GM21367 (cell line): ENCODE measurements around the gene NRAS.

Source experiments
- ATAC-seq: cut with Tn5 transposase; IDR thresholded peaks from one replicate; pipeline ENCODE4 v1.9.1; 2021; ENCODE audit not compliant: unreplicated experiment

NRAS gene

DNA sequence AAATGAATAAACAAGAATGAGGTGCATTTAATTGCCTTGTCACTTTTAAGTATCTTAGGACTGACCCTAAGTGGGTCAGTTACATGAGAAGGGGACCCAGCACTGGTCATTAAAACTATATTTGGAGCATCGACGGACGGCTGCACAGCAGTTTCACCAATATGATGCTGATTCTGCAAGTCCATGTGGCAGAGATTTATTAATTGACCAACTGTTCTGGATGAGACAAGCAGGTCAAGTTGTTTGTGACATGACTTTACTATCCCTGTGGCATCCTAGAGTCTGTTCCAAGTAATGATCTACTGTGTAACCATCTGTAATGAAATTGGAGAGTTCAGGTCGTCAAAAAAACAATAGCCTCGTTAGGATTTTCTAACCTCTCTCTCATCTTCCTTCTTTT lies 30.7 kb downstream of the NRAS start:
- no peak for ATAC-seq

DNA sequence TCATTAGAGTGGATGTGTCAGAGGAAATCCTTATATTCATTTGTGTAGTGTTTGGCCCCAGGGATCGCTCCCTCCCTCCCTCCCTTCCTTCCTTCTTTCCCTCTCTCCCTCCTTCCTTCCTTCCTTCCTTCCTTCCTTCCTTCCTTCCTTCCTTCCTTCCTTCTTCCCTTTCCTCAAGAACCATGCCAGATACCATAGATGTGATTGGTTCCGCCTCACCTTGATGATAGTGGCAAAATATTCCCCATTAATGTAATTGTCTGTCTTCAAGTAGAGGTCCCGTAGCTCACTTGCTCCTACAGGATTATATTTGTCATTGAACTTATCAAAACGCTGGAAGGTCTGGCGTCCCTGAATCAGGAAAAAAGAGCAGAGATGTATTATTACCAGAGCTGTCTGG lies 38.9 kb downstream of the NRAS start:
- no peak for ATAC-seq

DNA sequence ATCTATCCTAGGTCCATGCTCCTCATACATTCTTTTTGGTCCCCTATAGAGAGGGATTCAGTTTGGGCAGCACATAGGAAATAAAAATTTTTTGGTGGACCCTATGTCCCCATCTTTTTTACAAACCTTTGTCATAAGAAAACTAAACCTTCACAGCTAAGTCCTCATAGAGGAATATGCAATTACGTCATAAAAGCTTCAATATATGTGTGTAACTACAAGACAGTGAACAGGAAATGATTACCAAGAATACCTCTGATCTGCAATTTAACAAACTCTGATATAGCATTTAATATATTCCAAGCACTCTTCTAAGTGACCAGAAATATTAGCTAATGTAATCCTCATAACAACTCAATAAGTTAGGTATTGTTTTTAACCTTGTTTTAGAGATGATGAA lies 40.5 kb downstream of the NRAS start:
- ATAC-seq = no peak

DNA sequence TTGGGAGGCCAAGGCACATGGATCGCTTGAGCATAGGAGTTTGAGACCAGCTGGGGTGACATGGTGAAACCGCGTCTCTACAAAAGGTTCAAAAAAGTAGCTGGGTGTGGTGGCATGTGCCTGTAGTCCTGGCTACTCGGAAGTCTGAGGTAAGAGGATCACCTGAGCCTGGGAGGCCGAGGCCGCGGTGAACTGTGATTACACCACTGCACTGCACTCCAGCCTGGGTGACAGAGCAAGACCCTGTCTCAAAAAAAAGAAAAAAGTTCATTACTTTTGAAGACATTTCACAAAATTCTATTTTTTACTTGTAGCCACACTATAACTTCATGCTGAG lies 44.7 kb downstream of the NRAS start:
- ATAC-seq = no peak

DNA sequence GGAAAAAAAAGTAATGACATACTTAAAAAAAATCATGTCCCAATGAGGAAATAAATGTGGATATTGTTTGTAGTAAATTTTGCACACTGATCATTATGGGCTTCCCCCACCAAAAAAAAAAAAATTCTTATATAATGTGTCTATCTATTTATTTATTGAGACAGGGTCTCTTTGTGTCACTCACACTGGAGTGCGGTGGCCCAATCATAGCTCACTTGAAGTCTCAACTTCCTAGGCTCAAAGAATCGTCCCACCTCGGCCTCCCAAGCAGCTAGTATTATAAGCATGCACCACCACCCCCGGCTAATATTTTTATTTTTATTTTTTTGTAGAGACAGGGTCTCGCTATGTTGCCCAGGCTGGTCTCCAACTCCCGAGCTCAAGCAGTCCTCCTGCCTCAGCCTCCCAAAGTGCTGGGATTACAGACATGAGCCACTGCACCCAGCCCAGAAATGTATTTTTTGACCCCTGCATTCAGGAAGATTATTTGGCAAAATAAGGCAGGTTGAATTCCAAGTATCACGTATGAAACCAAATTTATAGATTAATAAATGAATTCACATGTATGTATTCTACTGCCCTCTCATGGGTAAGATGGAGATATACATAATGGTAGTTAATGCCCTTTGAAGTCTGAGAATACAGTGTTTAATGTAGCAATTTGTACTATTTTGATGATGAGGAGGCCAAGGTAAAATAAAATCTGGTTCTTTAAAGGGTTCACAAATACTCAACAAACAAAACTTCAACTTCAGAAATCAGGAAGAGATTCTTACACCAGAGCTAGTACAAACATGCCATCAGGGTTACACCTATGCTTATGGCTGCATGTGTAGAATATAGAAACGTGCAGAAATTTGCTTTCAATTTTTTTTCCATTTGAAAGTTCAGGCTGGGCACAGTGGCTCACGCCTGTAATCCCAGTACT lies 45.3 kb downstream of the NRAS start:
- ATAC-seq = no peak

DNA sequence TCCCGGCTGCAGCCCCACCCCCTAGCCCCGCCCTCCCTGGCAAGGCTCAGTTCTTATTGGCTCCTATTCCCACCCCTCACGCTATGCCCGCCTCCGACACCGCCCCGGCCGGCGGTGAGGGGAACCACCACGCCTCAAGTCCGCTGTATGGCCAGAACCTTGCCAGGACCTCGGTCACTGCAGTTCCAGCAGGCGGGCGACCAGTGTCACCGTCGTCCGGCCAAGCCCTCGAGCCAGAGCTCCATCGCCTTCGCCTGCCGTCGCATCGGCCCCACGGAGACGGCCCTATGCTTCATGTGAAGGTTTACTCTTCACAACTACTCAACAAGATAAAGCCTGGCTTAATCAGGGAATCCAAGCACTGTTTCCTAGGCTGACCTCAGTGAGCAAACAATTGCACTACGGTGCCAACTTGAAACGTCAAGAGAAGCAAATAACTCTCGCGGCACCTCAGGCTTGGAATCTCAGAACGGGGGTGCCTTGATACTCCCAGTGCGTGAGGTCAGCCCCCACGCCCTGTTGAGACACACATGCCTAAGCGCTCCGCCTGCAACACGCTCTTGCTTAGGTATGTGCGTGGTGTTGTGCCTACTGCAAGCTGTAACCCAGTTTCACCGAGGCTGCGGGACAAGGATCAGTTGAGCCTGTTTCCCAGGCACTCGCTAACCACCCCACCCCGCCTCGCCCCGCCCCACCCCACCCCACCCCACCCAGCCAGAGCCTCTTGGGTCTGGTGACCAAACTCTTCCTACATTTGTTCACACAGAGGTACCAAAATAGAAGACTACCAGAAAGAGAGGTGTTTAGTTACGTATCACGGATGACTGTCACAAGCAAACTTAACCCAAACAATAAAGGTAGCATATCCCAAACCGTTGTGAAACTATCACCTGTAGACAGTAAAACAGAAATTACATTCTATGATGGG lies 46.2 kb downstream of the NRAS start:
- peak; percentile 96 for ATAC-seq

DNA sequence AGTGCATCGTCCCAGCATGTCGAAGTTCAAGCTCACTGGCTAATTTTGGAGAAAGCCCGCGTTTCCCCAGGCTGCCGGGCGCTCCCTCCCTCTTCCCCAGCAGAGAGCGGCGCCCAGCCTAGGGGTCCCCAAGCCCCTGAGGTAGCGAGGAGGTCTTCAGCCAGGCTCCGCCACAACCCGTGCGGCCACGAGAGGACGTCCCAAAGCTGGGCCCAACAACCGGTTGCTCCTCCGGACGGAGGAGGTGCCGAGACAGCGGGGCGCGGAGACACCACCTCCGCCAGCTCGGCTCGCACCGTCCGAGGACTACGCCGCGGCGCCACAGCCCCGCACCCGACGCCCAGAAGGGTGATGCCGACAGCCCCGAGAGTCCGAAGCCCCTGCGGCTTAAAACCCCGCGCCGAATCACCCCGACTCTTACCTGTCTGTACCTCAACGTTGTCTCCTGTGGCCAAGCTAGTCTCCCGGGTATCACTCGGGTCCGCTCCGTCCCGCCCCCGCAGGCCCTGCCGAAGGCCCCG lies 46.9 kb downstream of the NRAS start, which contains the start of gene DENND2C:
TSS of gene DENND2C (minus strand) at position 488 of the 521 bp plus-strand sequence. CDS start 44,065 bp downstream, outside the sequence.
- peak; percentile 44 for ATAC-seq

DNA sequence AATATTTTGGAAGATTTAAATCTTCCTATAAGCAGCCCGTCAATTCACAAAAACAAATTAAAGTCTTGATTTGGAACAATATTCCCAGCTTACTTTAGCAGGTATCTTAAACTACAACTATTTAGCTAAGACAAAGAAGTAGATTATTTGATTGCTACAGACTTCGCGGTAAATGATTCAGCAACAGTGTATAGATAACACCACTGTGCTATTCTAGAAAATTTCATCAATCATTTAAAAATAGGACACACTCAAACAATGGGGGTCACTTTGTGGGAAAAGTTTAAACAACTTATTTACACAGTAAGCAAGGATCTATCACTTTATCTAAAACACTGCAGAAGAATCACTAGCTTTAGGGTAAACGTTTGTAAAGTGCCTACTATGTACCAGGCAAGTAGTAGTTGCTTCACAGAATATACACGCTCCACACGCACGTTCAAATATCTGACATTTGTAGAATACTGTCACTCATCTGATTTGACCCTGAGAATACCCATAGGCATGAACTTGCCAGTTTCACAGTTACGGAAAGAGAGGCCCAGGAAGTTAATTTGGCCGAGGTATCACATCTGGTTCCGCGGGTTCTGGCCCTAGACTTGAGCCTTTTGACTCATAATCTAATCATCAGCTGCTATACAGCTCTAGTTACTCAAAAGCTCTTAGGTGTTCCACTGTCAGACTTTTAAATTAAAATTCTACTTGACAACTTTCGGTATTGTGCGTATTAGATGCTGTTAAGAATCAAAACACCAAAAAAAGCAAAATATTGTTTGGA lies 47.6 kb downstream of the NRAS start:
- ATAC-seq = no peak

DNA sequence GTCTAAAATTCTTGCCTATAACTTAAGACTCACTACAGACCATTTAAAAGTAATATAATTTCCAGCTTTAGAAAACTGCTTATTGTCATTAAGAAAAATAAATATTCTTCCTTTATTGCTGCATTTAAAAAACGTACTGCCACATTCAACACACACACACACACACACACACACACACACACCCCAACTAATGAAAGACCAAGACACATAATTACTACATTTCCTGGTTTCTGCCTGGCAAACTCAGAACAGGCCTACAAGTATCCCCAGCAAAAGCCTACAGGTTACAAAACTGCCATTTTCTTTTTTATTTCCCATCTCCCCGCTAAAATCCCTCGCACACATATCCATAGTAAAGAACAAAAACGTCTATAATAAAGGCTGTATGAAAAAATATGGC lies 48.2 kb downstream of the NRAS start:
- ATAC-seq = no peak

DNA sequence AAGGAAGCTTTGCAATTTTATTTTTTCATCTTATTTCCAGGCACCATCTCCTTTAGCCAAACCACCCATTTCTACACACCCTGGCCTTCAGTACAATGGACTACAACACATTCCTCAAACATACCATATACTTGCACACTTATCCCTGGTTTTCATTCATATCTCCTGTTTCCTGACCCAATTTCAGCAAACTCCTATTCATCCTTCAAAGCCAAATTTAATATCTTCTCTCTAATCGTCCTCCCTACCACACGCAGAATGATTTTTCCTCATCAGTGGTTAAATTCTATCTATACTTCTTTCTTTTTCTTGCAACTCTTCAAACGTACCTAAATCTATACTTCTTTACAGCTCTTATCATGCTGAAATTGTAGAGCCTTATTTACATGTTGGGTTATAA lies 49.6 kb downstream of the NRAS start:
- ATAC-seq = no peak

DNA sequence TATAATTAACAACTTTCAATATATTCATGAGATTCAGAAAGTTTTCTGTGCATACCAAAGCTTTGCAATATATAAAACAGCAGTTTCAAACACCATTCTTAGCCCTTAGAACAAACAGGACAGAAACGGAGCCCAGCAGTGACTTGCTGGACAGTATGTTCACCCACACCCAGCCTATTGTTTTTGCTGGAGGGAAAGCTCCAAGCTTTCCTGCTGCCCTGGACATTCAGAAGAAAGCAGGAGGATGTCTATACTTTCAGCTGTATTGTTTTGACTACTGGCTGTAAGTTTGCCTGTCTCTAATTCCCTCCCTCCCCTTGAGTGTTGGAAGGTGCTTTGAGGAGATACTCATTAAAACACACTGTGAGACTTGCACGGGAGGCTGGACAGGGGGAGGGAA lies 56.3 kb downstream of the NRAS start:
- no peak for ATAC-seq
